HUES6 (cell line): Measurements from ENCODE around the gene HNRNPA0.

Source experiments
- H3K27ac ChIP-seq: 2 replicates; pipeline ENCODE4 v1.7.0; 2013; ENCODE audit warnings: low read depth, mild to moderate bottlenecking, low read length, inconsistent platforms
- H3K27me3 ChIP-seq: 2 replicates; pipeline ENCODE4 v1.6.1; 2013; ENCODE audit warnings: low read length; ENCODE audit not compliant: control insufficient read depth, insufficient read depth
- H3K36me3 ChIP-seq: 2 replicates; pipeline ENCODE4 v1.6.1; 2013; ENCODE audit warnings: low read length; ENCODE audit not compliant: control insufficient read depth, insufficient read depth
- H3K4me1 ChIP-seq: 2 replicates; pipeline ENCODE4 v1.6.1; 2013; ENCODE audit warnings: low read length; ENCODE audit not compliant: control insufficient read depth, insufficient read depth
- H3K4me3 ChIP-seq: 2 replicates; pipeline ENCODE4 v1.5.1; 2013; ENCODE audit warnings: low read depth, low read length
- H3K9ac ChIP-seq: one replicate; pipeline ENCODE4 v1.6.1; 2013; ENCODE audit warnings: mild to moderate bottlenecking, low read length
- H3K9me3 ChIP-seq: 2 replicates; pipeline ENCODE4 v1.6.1; 2013; ENCODE audit warnings: low read depth, low read length; ENCODE audit not compliant: control insufficient read depth, insufficient read depth

Gene HNRNPA0

DNA sequence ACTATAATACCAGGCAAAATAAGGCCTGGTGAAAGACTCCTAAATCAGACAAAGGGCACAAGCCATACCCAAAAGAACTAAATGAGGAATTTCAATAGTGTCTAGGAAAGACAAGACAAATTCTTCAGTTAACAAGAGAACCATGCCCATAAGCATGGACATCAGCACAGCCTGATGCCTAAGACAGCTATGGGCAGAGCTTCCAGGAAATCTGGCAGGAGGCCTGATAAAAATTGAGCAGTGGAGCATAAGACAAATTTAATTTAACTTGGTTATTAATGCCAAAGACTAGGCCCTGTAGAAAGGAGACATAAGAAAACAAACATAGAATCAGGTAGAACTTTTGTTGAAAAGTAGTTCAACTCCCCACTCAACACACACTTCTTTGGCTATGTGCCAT lies 35.6 kb downstream of the HNRNPA0 start:
- Histone ChIP-seq H3K4me1 (no peaks in the 10 kb centered on the region), H3K9me3 (peaks cover 5% of the 10 kb centered on the region; the same call in 1 of the 2 replicates), H3K4me3 (no peak overlapping the region), H3K36me3 (peaks cover 5% of the 10 kb centered on the region; the same call in 1 of the 2 replicates), H3K27me3 (no peaks in the 10 kb centered on the region), H3K9ac (no peak overlapping the region), H3K27ac (no peak overlapping the region)

DNA sequence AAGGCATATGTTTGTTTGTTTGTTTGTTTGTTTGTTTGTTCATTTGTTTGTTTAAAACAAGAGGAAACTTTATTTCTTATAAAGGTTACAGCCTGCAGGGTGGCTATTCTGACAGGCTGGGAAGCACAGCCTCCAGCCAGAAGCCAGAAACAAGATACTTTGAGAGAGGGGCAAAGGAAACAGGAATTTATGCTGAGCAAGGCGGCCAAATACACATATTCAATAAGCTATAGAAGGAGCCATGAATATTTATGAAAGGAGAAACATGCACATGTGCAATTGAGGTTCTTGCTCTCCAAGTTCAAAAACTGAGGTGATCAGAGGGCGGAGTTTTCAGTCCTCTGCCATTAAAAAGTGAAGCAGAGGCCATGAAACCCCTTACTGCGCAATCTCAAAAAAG lies 37.8 kb downstream of the HNRNPA0 start:
- Histone ChIP-seq H3K9me3 (peaks cover 14% of the 10 kb centered on the region), H3K27me3 (no peaks in the 10 kb centered on the region), H3K27ac (no peak overlapping the region), H3K36me3 (peaks cover 5% of the 10 kb centered on the region; the same call in 1 of the 2 replicates), H3K4me3 (no peak overlapping the region), H3K9ac (no peak overlapping the region), H3K4me1 (no peaks in the 10 kb centered on the region)

- Histone ChIP-seq H3K4me1 (no peaks in the 10 kb centered on the region), H3K9ac (no peak overlapping the region), H3K4me3 (no peak overlapping the region), H3K27ac (no peak overlapping the region), H3K36me3 (peaks cover 5% of the 10 kb centered on the region; the same call in 1 of the 2 replicates), H3K9me3 (peaks cover 14% of the 10 kb centered on the region), H3K27me3 (no peaks in the 10 kb centered on the region)
Observed at GRCh38 chr5:137715456-137715855, 38.7 kb downstream of the HNRNPA0 start.

- H3K4me3 ChIP-seq: no peak overlapping the region
- no peaks in the 10 kb centered on the region for H3K27me3 ChIP-seq
- H3K27ac ChIP-seq: no peak overlapping the region
- peaks cover 14% of the 10 kb centered on the region for H3K9me3 ChIP-seq
- no peaks in the 10 kb centered on the region for H3K4me1 ChIP-seq
- peaks cover 3% of the 10 kb centered on the region; the same call in 1 of the 2 replicates for H3K36me3 ChIP-seq
- H3K9ac ChIP-seq: no peak overlapping the region
Observed at GRCh38 chr5:137714946-137715345, 39.2 kb downstream of the HNRNPA0 start.

DNA sequence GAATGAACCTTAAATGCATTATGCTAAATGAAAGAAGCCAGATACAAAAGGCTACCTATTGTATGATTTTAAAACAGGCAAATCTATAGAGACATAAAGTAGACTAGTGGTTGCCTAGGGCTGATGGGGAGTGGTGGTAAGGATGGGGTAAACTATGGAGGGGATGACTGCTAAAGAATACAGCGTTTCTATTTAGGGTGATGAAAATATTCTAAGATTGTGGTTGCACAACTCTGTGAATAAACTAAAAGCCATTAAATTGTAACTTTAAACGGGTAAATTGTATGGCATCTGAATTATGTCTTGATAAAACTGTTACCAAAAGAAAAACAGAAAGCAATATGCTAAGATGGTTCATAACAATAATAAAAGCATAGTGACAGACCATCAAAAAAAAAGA lies 39.7 kb downstream of the HNRNPA0 start:
- Histone ChIP-seq H3K4me1 (no peaks in the 10 kb centered on the region), H3K4me3 (no peak overlapping the region), H3K36me3 (peaks cover 2% of the 10 kb centered on the region; the same call in 1 of the 2 replicates), H3K27me3 (no peaks in the 10 kb centered on the region), H3K27ac (no peak overlapping the region), H3K9me3 (peaks cover 14% of the 10 kb centered on the region), H3K9ac (no peak overlapping the region)

GRCh38 chr5:137712139-137712667 lies 42.0 kb downstream of the HNRNPA0 start:
- H3K9ac ChIP-seq: no peak overlapping the region
- no peak overlapping the region for H3K27ac ChIP-seq
- no peaks in the 10 kb centered on the region; the same call in 1 of the 2 replicates for H3K36me3 ChIP-seq
- no peak overlapping the region for H3K4me3 ChIP-seq
- no peaks in the 10 kb centered on the region for H3K27me3 ChIP-seq
- no peaks in the 10 kb centered on the region for H3K4me1 ChIP-seq
- H3K9me3 ChIP-seq: peaks cover 14% of the 10 kb centered on the region

DNA sequence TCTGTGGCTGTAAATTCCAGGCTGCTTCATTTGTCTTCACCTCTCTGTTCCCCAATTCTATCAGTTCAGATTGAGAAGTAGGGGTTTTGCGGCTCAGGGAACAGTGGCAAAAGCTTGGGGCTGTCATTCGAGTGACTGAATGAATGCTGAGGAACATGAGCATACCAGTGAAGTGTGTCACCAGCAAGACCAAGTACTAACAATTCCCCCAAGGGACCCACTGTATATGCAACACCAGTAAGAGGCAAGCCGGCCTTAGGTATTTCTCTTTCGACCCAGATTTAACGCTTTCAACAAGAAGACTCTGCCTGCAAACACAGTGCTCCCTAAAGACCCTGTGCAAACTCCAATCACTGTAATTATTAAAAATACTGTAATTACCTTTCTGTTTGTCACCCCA lies 44.1 kb downstream of the HNRNPA0 start:
- no peaks in the 10 kb centered on the region; the same call in 1 of the 2 replicates for H3K36me3 ChIP-seq
- H3K27ac ChIP-seq: no peak overlapping the region
- H3K4me1 ChIP-seq: no peaks in the 10 kb centered on the region
- no peak overlapping the region for H3K4me3 ChIP-seq
- H3K9ac ChIP-seq: no peak overlapping the region
- peaks cover 14% of the 10 kb centered on the region for H3K9me3 ChIP-seq
- no peaks in the 10 kb centered on the region for H3K27me3 ChIP-seq

- H3K27ac ChIP-seq: no peak overlapping the region
- H3K27me3 ChIP-seq: no peaks in the 10 kb centered on the region
- peaks cover 11% of the 10 kb centered on the region for H3K9me3 ChIP-seq
- H3K36me3 ChIP-seq: no peaks in the 10 kb centered on the region; the same call in 1 of the 2 replicates
- no peak overlapping the region for H3K4me3 ChIP-seq
- no peaks in the 10 kb centered on the region for H3K4me1 ChIP-seq
- no peak overlapping the region for H3K9ac ChIP-seq
Observed at GRCh38 chr5:137708796-137709559, 45.2 kb downstream of the HNRNPA0 start.

- Histone ChIP-seq H3K4me1 (no peaks in the 10 kb centered on the region), H3K9me3 (peaks cover 4% of the 10 kb centered on the region), H3K4me3 (no peak overlapping the region), H3K36me3 (no peaks in the 10 kb centered on the region; the same call in 1 of the 2 replicates), H3K9ac (no peak overlapping the region), H3K27me3 (no peaks in the 10 kb centered on the region), H3K27ac (no peak overlapping the region)
Observed at GRCh38 chr5:137708062-137708461, 46.1 kb downstream of the HNRNPA0 start.

GRCh38 chr5:137706841-137707240 lies 47.3 kb downstream of the HNRNPA0 start:
- H3K9me3 ChIP-seq: no peaks in the 10 kb centered on the region
- no peak overlapping the region for H3K27ac ChIP-seq
- H3K4me1 ChIP-seq: no peaks in the 10 kb centered on the region
- no peaks in the 10 kb centered on the region for H3K27me3 ChIP-seq
- H3K4me3 ChIP-seq: no peak overlapping the region
- H3K9ac ChIP-seq: no peak overlapping the region
- H3K36me3 ChIP-seq: no peaks in the 10 kb centered on the region; the same call in 1 of the 2 replicates

- Histone ChIP-seq H3K27ac (no peak overlapping the region), H3K27me3 (no peaks in the 10 kb centered on the region)
Observed at GRCh38 chr5:137705106-137705505, 49.1 kb downstream of the HNRNPA0 start.

More at GRCh38 chr5:137705106-137705505, 49.1 kb downstream of the HNRNPA0 start:
- Histone ChIP-seq H3K9me3 (no peaks in the 10 kb centered on the region), H3K4me1 (no peaks in the 10 kb centered on the region), H3K9ac (no peak overlapping the region), H3K36me3 (no peaks in the 10 kb centered on the region; the same call in 1 of the 2 replicates), H3K4me3 (no peak overlapping the region)
